ENCODE results near the gene SLC35F2.

The SLC35F2 gene

DNA sequence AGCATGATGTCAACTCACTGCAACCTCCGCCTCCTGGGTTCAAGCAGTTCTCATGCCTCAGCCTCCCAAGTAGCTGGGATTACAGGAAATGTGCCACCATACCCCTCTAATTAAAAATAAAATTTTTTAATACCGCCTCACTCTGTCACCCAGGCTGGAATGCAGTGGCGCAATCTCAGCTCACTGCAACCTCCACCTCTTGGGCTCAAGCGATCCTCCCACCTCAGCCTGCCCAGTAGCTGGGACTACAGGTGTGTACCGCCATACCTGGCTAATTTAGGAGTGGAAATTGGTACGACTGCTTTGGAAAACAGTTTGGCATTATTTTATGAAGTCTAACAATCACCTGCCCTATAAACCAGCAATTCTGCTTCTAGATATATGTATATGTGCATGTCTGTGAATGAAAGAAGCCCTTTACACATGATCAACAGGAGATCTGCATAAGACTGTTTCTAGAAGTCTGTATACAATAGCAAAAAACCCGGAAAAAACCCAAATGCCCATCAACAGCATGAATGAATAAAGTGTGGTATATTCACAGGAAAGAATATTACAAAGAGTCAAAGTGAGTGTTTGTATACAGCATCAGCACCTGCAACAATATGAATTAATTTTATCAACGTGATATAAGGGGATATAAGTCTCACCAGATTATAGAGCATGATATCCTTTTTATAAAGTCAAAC lies 16.0 kb downstream of the SLC35F2 start:
- TF ChIP-seq EZH2phosphoT487 (IDR thresholded peaks at IDR 0.05; ENCODE audit: borderline replicate concordance), result no peak
- no peak for TF ChIP-seq CTCF (conservative IDR thresholded peaks at IDR 0.05; ENCODE audit: low read length)
- H3F3A ChIP-seq (ENCODE audit: low read depth), result no peaks in the 10 kb centered on the region
- H3K9me3 ChIP-seq (ENCODE audit: insufficient read depth, low read depth, low read length), result no peaks in the 10 kb centered on the region
- no peaks in the 10 kb centered on the region for H3K9me2 ChIP-seq (replicated peaks; ENCODE audit: low read depth, low read length)
- H4K20me1 ChIP-seq (ENCODE audit: insufficient read depth, low read length, poor library complexity, severe bottlenecking), result no peaks in the 10 kb centered on the region
- no peak overlapping the region for H2AFZ ChIP-seq (ENCODE audit: low read length)
- H3K4me2 ChIP-seq (ENCODE audit: low read depth, low read length, poor library complexity, severe bottlenecking), result no peak overlapping the region
- no peak overlapping the region for H3K4me3 ChIP-seq (ENCODE audit: low read length, poor library complexity, severe bottlenecking)
- H3K4me1 ChIP-seq (ENCODE audit: insufficient read depth, low read length, poor library complexity, severe bottlenecking), result no peaks in the 10 kb centered on the region
- H3K79me2 ChIP-seq (ENCODE audit: insufficient read depth, low read length), result no peaks in the 10 kb centered on the region
- H3K9ac ChIP-seq (ENCODE audit: low read depth, low read length, poor library complexity, severe bottlenecking), result no peak overlapping the region
- H3K36me3 ChIP-seq (ENCODE audit: insufficient read depth, low read length), result no peaks in the 10 kb centered on the region
- no peaks in the 10 kb centered on the region for H3K27me3 ChIP-seq (ENCODE audit: insufficient read depth, low read length, poor library complexity, severe bottlenecking)

DNA sequence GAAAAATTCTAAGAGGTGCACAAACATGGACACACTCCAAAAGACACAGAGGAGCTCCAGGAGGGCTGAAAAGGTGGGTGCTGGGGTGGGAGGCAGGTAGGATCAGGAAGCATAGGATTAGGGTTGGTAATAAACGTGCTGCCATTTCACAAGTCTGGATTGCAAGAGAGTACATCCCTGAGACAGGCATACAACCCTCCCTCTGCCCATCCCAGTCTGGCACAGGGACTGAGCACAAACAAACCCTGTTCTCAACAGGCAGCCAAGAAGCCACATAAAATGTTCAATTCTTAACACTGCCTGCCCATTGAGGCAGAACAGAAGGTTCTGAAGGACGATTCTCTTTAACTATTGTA lies 18.5 kb downstream of the SLC35F2 start:
- Histone ChIP-seq H3F3A (ENCODE audit: low read depth) (no peaks in the 10 kb centered on the region), H3K4me1 (ENCODE audit: insufficient read depth, low read length, poor library complexity, severe bottlenecking) (no peaks in the 10 kb centered on the region), H3K9me2 (replicated peaks; ENCODE audit: low read depth, low read length) (no peaks in the 10 kb centered on the region), H4K20me1 (ENCODE audit: insufficient read depth, low read length, poor library complexity, severe bottlenecking) (no peaks in the 10 kb centered on the region), H2AFZ (ENCODE audit: low read length) (no peak overlapping the region), H3K4me2 (ENCODE audit: low read depth, low read length, poor library complexity, severe bottlenecking) (no peak overlapping the region), H3K27me3 (ENCODE audit: insufficient read depth, low read length, poor library complexity, severe bottlenecking) (no peaks in the 10 kb centered on the region), H3K36me3 (ENCODE audit: insufficient read depth, low read length) (no peaks in the 10 kb centered on the region), H3K9ac (ENCODE audit: low read depth, low read length, poor library complexity, severe bottlenecking) (no peak overlapping the region), H3K9me3 (ENCODE audit: insufficient read depth, low read depth, low read length) (no peaks in the 10 kb centered on the region), H3K79me2 (ENCODE audit: insufficient read depth, low read length) (no peaks in the 10 kb centered on the region), H3K4me3 (ENCODE audit: low read length, poor library complexity, severe bottlenecking) (no peak overlapping the region)
- TF ChIP-seq CTCF (conservative IDR thresholded peaks at IDR 0.05; ENCODE audit: low read length), result no peak
- TF ChIP-seq EZH2phosphoT487 (IDR thresholded peaks at IDR 0.05; ENCODE audit: borderline replicate concordance), result no peak

GRCh38 chr11:107836851-107837250 lies 21.7 kb downstream of the SLC35F2 start:
- no peaks in the 10 kb centered on the region for H3K36me3 ChIP-seq (ENCODE audit: insufficient read depth, low read length)
- H3K4me3 ChIP-seq (ENCODE audit: low read length, poor library complexity, severe bottlenecking), result no peak overlapping the region
- no peak overlapping the region for H2AFZ ChIP-seq (ENCODE audit: low read length)
- H3F3A ChIP-seq (ENCODE audit: low read depth), result no peaks in the 10 kb centered on the region
- H3K79me2 ChIP-seq (ENCODE audit: insufficient read depth, low read length), result no peaks in the 10 kb centered on the region
- TF ChIP-seq CTCF (conservative IDR thresholded peaks at IDR 0.05; ENCODE audit: low read length) (no peak), EZH2phosphoT487 (IDR thresholded peaks at IDR 0.05; ENCODE audit: borderline replicate concordance) (no peak)
- no peaks in the 10 kb centered on the region for H4K20me1 ChIP-seq (ENCODE audit: insufficient read depth, low read length, poor library complexity, severe bottlenecking)
- H3K9me2 ChIP-seq (replicated peaks; ENCODE audit: low read depth, low read length), result no peaks in the 10 kb centered on the region
- H3K4me2 ChIP-seq (ENCODE audit: low read depth, low read length, poor library complexity, severe bottlenecking), result no peak overlapping the region
- H3K4me1 ChIP-seq (ENCODE audit: insufficient read depth, low read length, poor library complexity, severe bottlenecking), result no peaks in the 10 kb centered on the region
- H3K27me3 ChIP-seq (ENCODE audit: insufficient read depth, low read length, poor library complexity, severe bottlenecking), result no peaks in the 10 kb centered on the region
- H3K9ac ChIP-seq (ENCODE audit: low read depth, low read length, poor library complexity, severe bottlenecking), result no peak overlapping the region
- no peaks in the 10 kb centered on the region for H3K9me3 ChIP-seq (ENCODE audit: insufficient read depth, low read depth, low read length)

Measured in Loucy (cell line).